Adrenal gland (tissue), 5 donors: ENCODE data around the gene ACRV1.

Experiments
- POLR2A ChIP-seq, 2 donors: fragments of 450-650 bp; IDR thresholded peaks; one replicate each; pipeline ENCODE4 v1.6.1; 2017; ENCODE audit warnings: antibody characterized with exemption in 2 of 2, mild to moderate bottlenecking in 2 of 2, moderate library complexity in 1 of 2
- TF ChIP-seq, protein P1 (sequence below), 6 experiments: fragments of 450-650 bp in 4 of 6; fragments of 200-600 bp in 2 of 6; sonication (generic) in 1 of 6; IDR thresholded peaks; 1 replicate in 5 of 6; 2 replicates in 1 of 6; pipeline versions ENCODE4 v1.5.1 to v1.8.0; 2016 to 2021; ENCODE audit warnings: antibody characterized with exemption in 6 of 6, mild to moderate bottlenecking in 2 of 6, moderate library complexity in 1 of 6
- donor health status: DM: no; HTN: no; CAD: no.

DNA sequence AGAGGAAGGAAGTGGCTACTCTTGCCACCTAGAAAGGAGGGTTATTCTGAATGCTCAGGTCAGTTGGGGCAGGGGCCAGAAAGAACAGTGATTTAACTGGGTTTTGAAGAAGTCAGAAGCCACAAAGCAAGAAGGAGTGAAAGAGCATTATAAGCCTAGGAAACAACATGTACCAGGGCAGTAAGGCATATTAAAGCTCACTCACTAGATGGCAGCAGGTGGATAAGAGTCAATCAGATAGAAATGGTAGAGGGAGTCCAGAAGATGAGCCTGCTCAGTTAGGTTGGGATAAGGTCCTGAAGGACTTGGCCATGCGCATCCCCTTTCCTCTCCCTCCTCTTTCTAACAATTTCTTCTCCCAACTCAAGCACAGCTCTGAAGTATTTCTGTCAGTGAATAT is 43.5 kb upstream of the ACRV1 start:
- TF ChIP-seq, protein P1, sequence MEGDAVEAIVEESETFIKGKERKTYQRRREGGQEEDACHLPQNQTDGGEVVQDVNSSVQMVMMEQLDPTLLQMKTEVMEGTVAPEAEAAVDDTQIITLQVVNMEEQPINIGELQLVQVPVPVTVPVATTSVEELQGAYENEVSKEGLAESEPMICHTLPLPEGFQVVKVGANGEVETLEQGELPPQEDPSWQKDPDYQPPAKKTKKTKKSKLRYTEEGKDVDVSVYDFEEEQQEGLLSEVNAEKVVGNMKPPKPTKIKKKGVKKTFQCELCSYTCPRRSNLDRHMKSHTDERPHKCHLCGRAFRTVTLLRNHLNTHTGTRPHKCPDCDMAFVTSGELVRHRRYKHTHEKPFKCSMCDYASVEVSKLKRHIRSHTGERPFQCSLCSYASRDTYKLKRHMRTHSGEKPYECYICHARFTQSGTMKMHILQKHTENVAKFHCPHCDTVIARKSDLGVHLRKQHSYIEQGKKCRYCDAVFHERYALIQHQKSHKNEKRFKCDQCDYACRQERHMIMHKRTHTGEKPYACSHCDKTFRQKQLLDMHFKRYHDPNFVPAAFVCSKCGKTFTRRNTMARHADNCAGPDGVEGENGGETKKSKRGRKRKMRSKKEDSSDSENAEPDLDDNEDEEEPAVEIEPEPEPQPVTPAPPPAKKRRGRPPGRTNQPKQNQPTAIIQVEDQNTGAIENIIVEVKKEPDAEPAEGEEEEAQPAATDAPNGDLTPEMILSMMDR (IDR thresholded peaks at IDR 0.05): no peak
- no peak for TF ChIP-seq POLR2A (IDR thresholded peaks at IDR 0.05)
